ENCODE measurements around the gene RIMBP3C. TPM values are rescaled to one million over a fixed set of nuclear protein-coding genes. Genes with fewer than 3 reads are reported as not detected.

RIMBP3C gene
- total and polyA plus RNA-seq, 4 experiments from 2014 or later = 0.49 to 4.9 (median 4.5) TPM; not detected in 1

Other genes with a start within 250 kb of the RIMBP3C start
- gene RIMBP3B, start 167.7 kb downstream of the RIMBP3C start, total RNA-seq = 1 to 10 TPM; 3.7 to 4.0 TPM
- under 1 TPM; 0.09 to 0.78 TPM for gene RIMBP3B, start 167.7 kb downstream of the RIMBP3C start, polyA plus RNA-seq
- 10 to 100 TPM in 1 of 2 experiments, 1 to 10 TPM in 1; 8.9 to 10.6 TPM for gene HIC2, start 134.1 kb downstream of the RIMBP3C start, total RNA-seq
- gene HIC2, start 134.1 kb downstream of the RIMBP3C start, polyA plus RNA-seq = under 1 TPM; 0.21 to 0.91 TPM
- 1 to 10 TPM; 3.5 to 4.8 TPM for gene TMEM191C, start 84.1 kb downstream of the RIMBP3C start, total RNA-seq
- gene TMEM191C, start 84.1 kb downstream of the RIMBP3C start, polyA plus RNA-seq = 1 to 10 TPM; 3.1 to 3.6 TPM
- gene UBE2L3, start 16.3 kb upstream of the RIMBP3C start, total RNA-seq = 10 to 100 TPM; 39.2 to 39.3 TPM
- 100 to 1,000 TPM; 104 to 116 TPM for gene UBE2L3, start 16.3 kb upstream of the RIMBP3C start, polyA plus RNA-seq
- 10 to 100 TPM; 45.7 to 46.0 TPM for gene YDJC, start 78.6 kb upstream of the RIMBP3C start, total RNA-seq
- gene YDJC, start 78.6 kb upstream of the RIMBP3C start, polyA plus RNA-seq = 10 to 100 TPM; 47.5 to 52.8 TPM
- under 1 TPM; 0.19 to 0.29 TPM for gene CCDC116, start 81.3 kb upstream of the RIMBP3C start, total RNA-seq
- gene CCDC116, start 81.3 kb upstream of the RIMBP3C start, polyA plus RNA-seq = not detected
- gene SDF2L1, start 90.8 kb upstream of the RIMBP3C start, total RNA-seq = 10 to 100 TPM; 39.6 to 44.3 TPM
- gene SDF2L1, start 90.8 kb upstream of the RIMBP3C start, polyA plus RNA-seq = 10 to 100 TPM; 78.0 to 99.1 TPM
- gene PPIL2, start 114.6 kb upstream of the RIMBP3C start, total RNA-seq = 10 to 100 TPM; 75.5 to 81.4 TPM
- 10 to 100 TPM; 12.0 to 38.9 TPM for gene PPIL2, start 114.6 kb upstream of the RIMBP3C start, polyA plus RNA-seq
- 1 to 10 TPM; 8.0 to 9.8 TPM for gene YPEL1, start 184.3 kb upstream of the RIMBP3C start, total RNA-seq
- gene YPEL1, start 184.3 kb upstream of the RIMBP3C start, polyA plus RNA-seq = 1 to 10 TPM; 4.9 to 5.3 TPM